Measurements from ENCODE around the gene VPS33B. TPM values are rescaled to one million over a fixed set of nuclear protein-coding genes. Genes with fewer than 3 reads are reported as not detected.
A peak's percentile ranks its signal among the peaks of the same experiment; 100 is the strongest.

The VPS33B gene
- total and polyA plus RNA-seq, 2 of the 8 experiments (the other 6 are each of a cell fraction or from before 2014, with no cell fraction given): 11.8 to 17.3 TPM

DNA sequence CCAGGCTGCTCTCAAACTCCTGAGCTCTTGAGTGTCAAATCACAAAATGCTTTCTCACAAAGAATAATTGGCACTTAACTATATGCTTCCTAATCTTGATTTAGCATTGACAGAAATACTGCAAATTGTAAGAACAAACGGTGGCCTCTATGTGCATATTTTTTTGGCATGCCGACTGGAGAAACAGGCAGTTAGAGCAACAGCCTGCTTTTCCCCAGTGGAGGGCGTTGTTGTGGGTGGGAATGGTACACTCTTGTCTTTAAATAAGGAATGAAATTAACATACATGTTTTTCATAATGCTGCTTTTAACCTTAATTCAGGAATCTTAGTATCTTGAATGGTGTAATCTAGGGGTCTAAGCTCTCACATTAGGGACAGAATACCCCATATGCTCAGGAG is 46.6 kb upstream of the VPS33B start:
- H3K23ac ChIP-seq (ENCODE audit: insufficient read length): no peak overlapping the region
- H3K36me3 ChIP-seq (ENCODE audit: control insufficient read depth in 2 of 4, insufficient read depth in 4 of 4, low read length in 3 of 4): no peaks in the 10 kb centered on the region
- H3K79me1 ChIP-seq (ENCODE audit: low read depth, low read length): no peaks in the 10 kb centered on the region
- no peak overlapping the region for H3K18ac ChIP-seq (ENCODE audit: extremely low read depth, low read length)
- no peak overlapping the region for H3K9ac ChIP-seq (replicated peaks in 1 of 4; ENCODE audit: extremely low read depth in 1 of 4, low read depth in 3 of 4, low read length in 3 of 4)
- H2BK120ac ChIP-seq (replicated peaks; ENCODE audit: low read depth, low read length): no peak overlapping the region
- H2AK5ac ChIP-seq (ENCODE audit: low read depth, low read length): no peak overlapping the region
- H2BK12ac ChIP-seq (ENCODE audit: low read depth, low read length): no peak overlapping the region
- no peak overlapping the region for H3K4ac ChIP-seq (replicated peaks; ENCODE audit: insufficient read length, low read depth, low read length)
- peaks cover 4 to 9% of the 10 kb centered on the region in 2 experiments; a peak in 3 of 4 replicates for H3K9me3 ChIP-seq (ENCODE audit: insufficient read depth in 2 of 2, low read depth in 1 of 2, low read length in 1 of 2)
- 81% methylated on average over 3 of the region's 3 CpGs; no CpG with 5 or more reads in 1 of the 2 experiments for WGBS, 2 experiments (ENCODE audit: extremely low coverage in 1 of 2, insufficient coverage in 1 of 2, insufficient read length in 1 of 2, insufficient replicate concordance in 2 of 2, low coverage in 1 of 2, low lambda C conversion rate in 2 of 2, missing lambda C conversion rate in 1 of 2)
- no peaks in the 10 kb centered on the region for H3K23me2 ChIP-seq (ENCODE audit: low read depth, low read length)
- TF ChIP-seq, protein P1, sequence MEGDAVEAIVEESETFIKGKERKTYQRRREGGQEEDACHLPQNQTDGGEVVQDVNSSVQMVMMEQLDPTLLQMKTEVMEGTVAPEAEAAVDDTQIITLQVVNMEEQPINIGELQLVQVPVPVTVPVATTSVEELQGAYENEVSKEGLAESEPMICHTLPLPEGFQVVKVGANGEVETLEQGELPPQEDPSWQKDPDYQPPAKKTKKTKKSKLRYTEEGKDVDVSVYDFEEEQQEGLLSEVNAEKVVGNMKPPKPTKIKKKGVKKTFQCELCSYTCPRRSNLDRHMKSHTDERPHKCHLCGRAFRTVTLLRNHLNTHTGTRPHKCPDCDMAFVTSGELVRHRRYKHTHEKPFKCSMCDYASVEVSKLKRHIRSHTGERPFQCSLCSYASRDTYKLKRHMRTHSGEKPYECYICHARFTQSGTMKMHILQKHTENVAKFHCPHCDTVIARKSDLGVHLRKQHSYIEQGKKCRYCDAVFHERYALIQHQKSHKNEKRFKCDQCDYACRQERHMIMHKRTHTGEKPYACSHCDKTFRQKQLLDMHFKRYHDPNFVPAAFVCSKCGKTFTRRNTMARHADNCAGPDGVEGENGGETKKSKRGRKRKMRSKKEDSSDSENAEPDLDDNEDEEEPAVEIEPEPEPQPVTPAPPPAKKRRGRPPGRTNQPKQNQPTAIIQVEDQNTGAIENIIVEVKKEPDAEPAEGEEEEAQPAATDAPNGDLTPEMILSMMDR (IDR thresholded peaks at IDR 0.05; ENCODE audit: control extremely low read depth in 1 of 3, insufficient read depth in 1 of 3, low read depth in 1 of 3, low read length in 3 of 3): peak; percentile 38 to 48 (median 45)
- TF ChIP-seq GABPA (IDR thresholded peaks at IDR 0.05; ENCODE audit: borderline replicate concordance, insufficient read depth, low read length) (no peak), RAD21 (IDR thresholded peaks at IDR 0.05 in 1 of 2, conservative IDR thresholded peaks at IDR 0.05 in 1 of 2; ENCODE audit: low read depth in 2 of 2, low read length in 2 of 2) (peak; percentile 32 to 42; a peak in 2 of 4 replicates)
- no peak overlapping the region for H3K4me3 ChIP-seq (ENCODE audit: extremely low read depth in 1 of 4, insufficient read depth in 2 of 4, low read depth in 3 of 4, low read length in 4 of 4)
- no peak overlapping the region for H4K91ac ChIP-seq (replicated peaks; ENCODE audit: insufficient read length, low read length)
- peak; percentile 32 for FAIRE-seq
- H2BK5ac ChIP-seq (ENCODE audit: low read depth, low read length): no peak overlapping the region
- CTCF ChIA-PET (ENCODE audit: partially characterized antibody): interaction anchor here (0.6 to 5.0 kb wide), 11 partner anchors 12 to 826 kb away, joined by 3 to 47 read pairs (median 3); partner anchors contain the start of gene SV2B
- H4K5ac ChIP-seq (ENCODE audit: insufficient read length, low read depth, low read length): no peak overlapping the region
- H3K4me2 ChIP-seq (ENCODE audit: insufficient read depth in 1 of 2, low read depth in 2 of 2, low read length in 2 of 2): no peak overlapping the region
- H3K27ac ChIP-seq (ENCODE audit: low read depth, low read length): no peak overlapping the region
- H2AFZ ChIP-seq (ENCODE audit: low read length): no peak overlapping the region
- no peak overlapping the region for H3K14ac ChIP-seq (ENCODE audit: insufficient read length)
- DNase-seq (ENCODE audit: low read depth in 1 of 2, low spot score in 2 of 2): no peak
- no peaks in the 10 kb centered on the region for H4K20me1 ChIP-seq (replicated peaks in 1 of 2; ENCODE audit: control insufficient read depth in 1 of 2, insufficient read depth in 2 of 2, low read length in 2 of 2)
- POLR2A ChIA-PET (ENCODE audit: partially characterized antibody): no interaction called here
- no peak overlapping the region for H2BK15ac ChIP-seq (ENCODE audit: low read length)
- no peak overlapping the region for H3K56ac ChIP-seq (replicated peaks; ENCODE audit: insufficient read length, low read depth, low read length)
- no peak overlapping the region for H4K8ac ChIP-seq (ENCODE audit: extremely low read depth, insufficient read depth, low read length)
- H3K27me3 ChIP-seq (replicated peaks in 1 of 4; ENCODE audit: control insufficient read depth in 3 of 4, extremely low read depth in 1 of 4, insufficient read depth in 3 of 4, low read length in 3 of 4): no peaks in the 10 kb centered on the region; a peak in 1 of 7 replicates
- no peaks in the 10 kb centered on the region for H3K4me1 ChIP-seq (replicated peaks in 1 of 4; ENCODE audit: control insufficient read depth in 3 of 4, insufficient read depth in 4 of 4, low read length in 3 of 4)
- H3K79me2 ChIP-seq (ENCODE audit: control insufficient read depth in 1 of 2, insufficient read depth in 2 of 2, low read length in 2 of 2): no peaks in the 10 kb centered on the region
- no peak overlapping the region for H2BK20ac ChIP-seq (ENCODE audit: low read length)

Data from H1 (cell line).